ENCODE data around the gene MOB3A.
"Not testable (repeated sequence)": the region's sequence is repeated elsewhere in the genome, so short reads cannot be mapped to it uniquely, and the experiment has no call there.

The MOB3A gene

GRCh38 chr19:2042485-2043250 lies 53.5 kb downstream of the MOB3A start:
- DNase-seq: no peak

DNA sequence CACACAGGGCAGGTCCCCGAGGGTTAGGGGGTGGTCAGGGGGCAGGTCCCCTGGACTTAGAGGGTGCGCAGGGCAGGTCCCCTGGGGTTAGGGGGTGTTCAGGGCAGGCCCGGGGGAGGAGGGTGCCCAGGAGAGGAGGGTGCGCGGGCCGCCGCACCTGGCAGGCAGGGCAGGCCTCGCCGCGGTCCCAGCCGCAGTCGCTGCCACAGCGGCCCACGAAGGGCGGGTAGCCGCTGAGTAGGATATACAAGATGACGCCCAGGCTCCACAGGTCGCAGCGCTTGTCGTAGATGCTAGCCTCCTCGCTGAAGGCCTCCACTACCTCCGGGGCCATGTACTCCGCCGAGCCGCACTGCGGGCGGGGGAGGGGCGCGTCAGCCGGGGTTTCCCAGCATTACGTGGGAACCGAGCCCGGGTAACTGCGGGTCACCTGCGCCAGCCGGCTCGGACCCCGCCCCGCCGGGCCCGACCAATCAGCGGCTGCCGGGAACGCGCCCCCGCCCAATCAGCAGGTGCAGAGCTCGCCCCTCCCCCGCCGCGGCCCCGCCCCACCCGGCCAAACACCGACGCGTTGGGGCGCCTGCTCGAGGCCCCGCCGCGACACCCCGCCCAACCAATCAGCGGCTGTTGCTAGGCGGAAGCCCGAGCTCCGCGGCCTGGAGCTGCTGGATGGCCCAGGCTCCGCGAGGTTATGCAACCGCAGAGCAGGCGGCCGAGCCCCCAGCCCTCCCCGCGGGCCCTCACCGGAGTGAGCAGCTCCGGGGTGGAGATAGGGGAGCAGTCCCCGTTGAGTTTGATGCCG lies 54.2 kb downstream of the MOB3A start:
- peak; percentile 97 for DNase-seq

- no peak for DNase-seq
These were observed 54.8 kb downstream of the MOB3A start for GRCh38 chr19:2041433-2041682.

DNA sequence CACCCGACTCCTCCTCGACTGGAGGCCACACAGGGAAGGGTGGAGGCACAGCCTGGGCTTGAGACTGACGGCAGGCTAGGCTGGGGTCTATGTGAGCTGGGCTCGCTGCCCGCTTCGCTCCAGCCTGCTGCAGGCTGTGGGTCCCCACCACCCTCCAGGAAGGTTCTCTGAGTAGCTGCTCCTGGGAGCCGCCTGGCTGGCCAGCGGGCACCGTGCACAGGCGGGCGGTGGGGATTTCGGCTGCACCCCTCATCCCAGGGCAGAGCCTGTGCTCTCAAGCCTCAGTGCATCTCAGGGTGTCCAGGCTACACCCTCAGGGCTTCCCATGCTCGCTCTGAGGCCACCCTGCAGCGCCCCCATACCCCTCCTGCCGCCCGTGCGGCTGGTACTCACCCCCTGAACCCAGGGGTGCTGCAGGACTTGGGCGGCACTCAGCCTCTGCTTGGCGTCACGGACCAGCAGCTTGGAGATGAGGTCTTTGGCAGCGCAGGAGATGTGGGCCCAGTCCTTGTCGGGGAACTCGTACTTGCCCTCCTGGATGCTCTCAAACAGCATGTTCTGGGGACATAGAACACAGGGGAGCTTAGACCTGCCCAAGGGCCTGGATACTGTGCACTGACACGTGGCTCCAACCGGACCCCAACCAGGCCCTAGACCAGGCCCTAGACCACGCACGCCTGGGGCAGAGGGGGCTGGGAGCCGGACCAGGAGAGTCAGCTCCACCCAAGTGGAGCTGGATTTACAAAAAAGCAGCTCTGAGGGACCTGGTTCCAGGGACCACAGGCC lies 55.3 kb downstream of the MOB3A start:
- no peak for DNase-seq

DNA sequence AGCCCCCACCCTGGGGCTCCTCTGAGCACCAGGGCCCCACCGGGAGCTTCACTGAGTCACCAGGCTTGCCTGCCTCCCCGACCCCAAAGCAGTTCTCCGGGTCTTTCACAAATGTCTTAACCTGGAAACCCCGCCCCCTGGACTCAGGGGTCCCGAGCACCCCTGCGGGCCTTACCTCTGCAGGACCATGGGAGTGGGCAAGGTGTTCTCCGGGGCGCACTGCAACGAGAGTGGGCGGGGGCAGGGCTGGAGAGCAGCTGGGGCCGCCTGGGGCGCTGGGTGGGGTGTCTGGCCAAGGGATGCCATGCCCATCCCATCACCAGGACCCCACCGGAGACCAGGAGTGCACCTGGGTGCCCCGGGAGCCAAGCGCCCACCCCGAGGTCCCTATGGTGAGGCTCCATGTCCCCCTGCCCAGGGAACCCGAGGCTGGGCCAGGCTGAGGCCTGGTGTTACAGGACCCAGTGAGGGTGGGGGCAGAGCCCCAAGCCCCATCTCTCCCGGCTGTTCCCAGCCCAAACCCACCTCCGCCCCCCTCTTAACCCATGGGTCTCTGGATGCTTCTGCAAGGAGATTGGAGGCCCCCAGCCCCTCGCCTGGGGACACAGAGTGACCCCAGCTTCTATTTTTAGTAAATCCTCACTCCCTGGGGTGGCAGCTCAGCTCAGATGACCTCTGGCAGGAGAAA lies 56.0 kb downstream of the MOB3A start:
- no peak for DNase-seq

DNA sequence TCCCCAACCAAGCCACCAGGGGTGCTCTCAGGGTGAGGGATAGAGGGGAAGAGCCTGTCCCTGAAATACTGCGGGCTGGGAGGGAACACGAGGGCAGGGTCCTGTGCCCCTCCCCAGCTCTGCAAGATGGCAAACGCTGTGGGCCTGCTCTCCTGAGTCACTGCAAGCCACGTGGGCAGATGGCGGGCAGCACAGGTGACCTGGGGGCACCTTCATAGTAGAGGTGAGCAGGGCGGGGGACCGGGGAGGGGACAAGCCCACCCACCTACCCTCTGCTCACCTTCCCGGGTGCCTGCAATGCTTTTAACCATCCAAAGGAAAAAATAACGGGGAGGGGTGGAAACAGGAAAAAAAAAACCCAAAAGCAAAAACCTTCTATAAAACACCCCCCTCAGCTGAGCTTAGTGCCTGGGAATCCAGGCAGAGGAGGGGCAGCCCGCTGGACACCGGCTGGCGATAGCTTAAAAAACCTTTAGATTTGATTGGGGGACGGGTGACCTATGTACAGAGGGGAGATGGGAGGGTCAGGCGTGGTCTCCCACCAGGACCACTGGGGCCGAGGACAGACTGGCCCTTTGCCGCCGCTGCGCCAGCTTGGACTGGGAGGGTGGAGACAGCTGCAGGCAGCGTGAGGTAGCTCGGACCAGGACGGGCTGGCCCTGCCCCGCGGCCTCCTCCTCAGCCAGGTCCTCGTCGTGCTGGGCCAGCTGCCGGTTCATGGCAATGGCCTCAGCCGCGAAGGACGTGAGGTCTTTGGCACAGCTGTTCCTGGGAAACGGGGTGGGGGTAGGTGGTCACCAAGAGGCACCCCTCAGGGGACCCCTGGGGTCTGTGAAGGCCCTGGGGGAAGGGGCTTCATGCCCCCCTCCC lies 56.8 kb downstream of the MOB3A start:
- no peak for DNase-seq

GRCh38 chr19:2038284-2039088 lies 57.6 kb downstream of the MOB3A start:
- no peak for DNase-seq

GRCh38 chr19:2037651-2038255 lies 58.4 kb downstream of the MOB3A start:
- no peak for DNase-seq

- DNase-seq: no peak
These were observed 59.7 kb downstream of the MOB3A start for GRCh38 chr19:2036424-2036823.

GRCh38 chr19:2035590-2035991 lies 60.5 kb downstream of the MOB3A start:
- DNase-seq: no peak

DNA sequence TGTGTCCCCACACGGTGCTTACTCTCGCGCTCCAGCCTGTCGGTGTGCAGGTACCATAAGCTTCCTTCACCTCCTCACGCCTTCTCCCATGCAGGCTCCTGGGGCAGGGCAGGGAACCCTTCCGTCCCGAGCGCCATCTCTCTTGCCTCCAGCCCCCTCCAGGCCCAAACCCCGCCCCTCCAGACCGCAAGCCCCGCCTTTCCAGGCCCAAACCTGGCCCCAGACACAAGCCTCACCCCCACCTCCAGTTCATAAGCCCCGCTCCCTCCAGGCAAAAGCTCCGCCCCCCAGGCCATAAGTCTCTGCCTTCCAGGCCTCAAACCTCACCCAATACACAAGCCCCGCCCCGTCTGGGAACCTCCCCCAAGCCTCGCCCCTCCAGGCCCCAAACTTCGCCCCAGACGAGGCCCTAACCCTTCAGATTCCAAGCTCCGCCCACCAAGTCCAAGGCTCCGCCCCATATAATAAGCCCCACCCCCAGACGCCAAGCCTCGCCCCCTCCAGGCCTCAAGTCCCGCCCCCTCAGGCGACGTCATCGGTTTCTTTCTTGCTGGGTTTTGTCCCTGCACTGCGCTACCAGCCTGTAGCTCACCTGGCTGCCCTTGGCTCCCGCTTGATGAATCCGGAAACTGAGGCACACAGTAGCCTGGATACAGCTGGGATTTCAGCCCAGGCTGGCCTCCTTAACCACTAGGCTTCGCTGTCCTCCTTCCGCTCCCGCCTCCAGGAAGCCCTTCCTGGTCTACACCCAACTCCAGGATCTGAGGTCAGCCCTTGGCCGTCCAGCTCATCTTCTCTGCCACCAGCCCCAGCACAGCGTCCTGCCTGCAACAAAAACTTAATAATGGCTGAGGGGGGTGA lies 61.2 kb downstream of the MOB3A start:
- no peak for DNase-seq

DNA sequence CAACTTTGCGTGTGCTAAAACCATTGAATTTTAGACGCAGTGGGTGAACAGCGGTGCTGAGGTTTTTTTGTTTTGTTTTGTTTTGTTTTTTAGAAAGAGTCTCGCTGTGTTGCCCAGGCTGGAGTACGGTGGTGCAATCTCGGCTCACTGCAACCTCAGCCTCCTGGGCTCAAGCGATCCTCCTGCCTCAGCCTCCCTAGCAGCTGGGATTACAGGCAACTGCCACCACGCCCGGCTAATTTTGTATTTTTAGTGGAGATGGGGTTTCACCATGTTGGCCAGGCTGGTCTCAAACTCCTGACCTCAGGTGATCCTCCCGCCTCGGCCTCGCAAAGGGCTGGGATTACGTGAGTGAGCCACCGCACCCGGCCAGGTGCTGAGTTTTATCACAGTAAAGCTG lies 61.9 kb downstream of the MOB3A start:
- not testable (repeated sequence) for DNase-seq

DNA sequence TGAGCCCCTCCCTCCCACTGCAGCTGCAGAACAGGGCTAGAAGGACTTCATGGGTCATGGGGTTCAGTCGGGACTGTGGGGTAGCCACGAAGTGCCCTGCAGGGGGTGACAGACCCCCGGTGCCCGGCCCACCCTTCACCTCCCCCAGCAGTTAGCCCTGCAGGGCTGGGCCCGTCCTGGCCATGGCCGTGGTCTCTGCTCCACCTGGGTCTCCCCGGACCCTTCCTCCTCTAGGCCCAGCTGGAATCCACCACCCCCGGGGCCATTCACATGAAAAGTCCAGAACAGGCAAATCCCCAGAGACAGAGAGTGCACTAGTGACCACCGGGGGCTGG lies 62.3 kb downstream of the MOB3A start:
- no peak for DNase-seq

DNA sequence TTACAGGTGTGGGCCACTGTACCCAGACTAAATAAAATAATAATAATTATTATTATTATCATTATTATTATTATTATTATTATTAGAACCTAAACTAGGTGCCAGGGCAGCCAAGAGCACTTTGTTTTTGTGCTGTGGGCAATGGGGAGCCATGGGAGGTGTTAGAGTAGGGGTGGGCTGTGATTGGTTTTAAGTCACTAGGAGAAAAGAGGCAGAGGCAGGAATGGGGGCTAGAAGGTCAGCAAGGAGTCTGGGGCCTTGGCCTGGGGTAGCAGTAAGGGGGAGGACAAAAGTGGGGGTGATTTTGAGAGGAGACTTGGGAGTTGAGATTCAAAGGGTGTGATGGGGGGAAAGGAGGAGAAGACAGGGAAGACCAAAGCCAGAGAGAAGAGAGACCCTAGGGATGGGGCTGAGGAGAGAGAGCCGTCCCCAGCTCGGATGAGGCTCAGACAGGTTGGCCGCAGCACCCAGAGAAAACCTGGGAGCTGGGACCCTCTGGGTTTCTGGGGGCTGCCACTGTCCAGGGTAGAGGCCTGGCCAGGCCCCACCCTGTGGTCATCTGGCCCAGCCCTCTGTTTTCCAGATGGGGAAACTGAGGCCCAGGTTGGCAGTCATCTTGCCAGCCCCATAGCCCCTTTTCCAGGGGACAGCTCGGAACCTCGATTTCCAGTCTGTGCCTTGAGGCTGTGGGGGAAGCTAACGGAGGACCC lies 62.9 kb downstream of the MOB3A start:
- no peak for DNase-seq

DNA sequence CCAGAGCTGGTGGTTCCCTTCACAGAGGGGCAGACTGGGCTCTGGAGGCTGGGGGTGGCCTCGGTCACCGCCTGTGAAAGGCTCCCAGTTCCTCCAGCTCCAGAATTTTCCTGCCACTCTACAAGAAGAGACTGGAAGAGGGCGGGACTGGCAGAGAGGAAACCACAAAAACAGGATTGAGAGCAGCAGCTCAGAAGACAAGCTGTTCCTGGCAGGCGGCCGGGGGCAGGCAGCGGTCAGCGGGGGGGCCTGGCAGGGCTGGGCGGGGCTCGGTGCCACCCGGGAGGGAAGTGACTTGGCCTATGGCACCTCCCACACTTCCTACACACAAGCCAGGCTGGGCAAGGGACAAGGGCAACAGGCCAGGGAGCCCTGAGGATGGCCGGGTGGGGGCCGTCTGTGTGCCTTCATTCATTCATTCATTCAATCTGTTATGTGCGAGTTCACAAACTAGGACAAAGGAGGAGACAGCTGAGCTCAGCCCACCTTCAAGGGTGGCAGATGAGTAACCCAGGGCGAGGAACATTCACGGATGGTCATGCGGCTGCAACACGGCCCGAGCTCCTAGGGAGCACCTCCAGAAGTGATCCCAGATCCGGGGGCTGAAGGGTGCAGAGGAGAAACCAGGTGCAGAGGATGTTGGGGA lies 63.7 kb downstream of the MOB3A start:
- DNase-seq: no peak

- no peak for DNase-seq
These were observed 68.8 kb downstream of the MOB3A start for GRCh38 chr19:2027361-2027760.

DNA sequence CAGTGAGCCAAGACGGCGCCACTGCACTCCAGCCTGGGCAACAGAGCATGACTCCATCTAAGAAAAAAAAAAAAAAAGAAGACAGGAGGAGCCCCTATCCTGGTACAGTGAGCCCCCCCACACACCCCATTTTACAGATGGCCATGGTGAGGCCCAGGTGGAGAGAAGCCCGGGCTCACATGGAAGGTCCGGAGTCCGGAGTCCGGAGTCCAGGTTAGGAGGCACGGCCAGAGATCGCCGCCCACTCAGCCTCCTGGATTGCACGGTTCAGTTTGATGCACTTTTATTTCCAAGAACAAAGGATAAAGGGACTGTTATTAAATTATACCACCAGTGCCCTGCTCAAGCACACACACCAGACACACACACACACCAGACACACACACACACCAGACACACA lies 69.4 kb downstream of the MOB3A start:
- no peak for DNase-seq

- no peak for DNase-seq
These were observed 73.8 kb downstream of the MOB3A start for GRCh38 chr19:2022289-2022688.
